IPS-11a (cell line): ENCODE data around the gene DNAJC11.
"Not testable (repeated sequence)": the region's sequence is repeated elsewhere in the genome, so short reads cannot be mapped to it uniquely, and the experiment has no call there.

Experiments used
- H3K4me3 ChIP-seq: one replicate; pipeline ENCODE4 v1.5.1; 2013; ENCODE audit warnings: low read depth, low read length, control low read depth

DNAJC11 gene

GRCh38 chr1:6601049-6601922, 100.3 kb downstream of the DNAJC11 start:
- H3K4me3 ChIP-seq = peak overlapping the region; percentile 91

GRCh38 chr1:6600410-6601048, 101.1 kb downstream of the DNAJC11 start:
- peak overlapping the region; percentile 91 for H3K4me3 ChIP-seq

DNA sequence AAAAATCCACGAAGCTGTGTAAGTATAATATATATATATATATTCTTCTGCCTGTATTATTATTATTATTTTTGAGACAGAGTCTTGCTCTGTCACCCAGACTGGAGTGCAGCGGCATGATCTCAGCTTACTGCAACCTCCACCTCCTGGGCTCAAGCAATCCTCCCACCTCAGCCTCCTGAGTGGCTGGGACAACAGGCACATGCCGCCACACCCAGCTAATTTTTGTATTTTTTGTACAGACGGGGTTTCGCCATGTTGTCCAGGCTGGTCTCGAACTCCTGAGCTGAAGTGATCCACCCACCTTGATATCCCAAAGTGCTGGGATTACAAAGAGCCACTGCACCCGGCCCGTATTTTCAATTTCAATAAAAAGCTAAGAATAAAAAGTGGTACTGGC, 101.6 kb downstream of the DNAJC11 start:
- H3K4me3 ChIP-seq = not testable (repeated sequence)

- H3K4me3 ChIP-seq = no peak overlapping the region
Measured at GRCh38 chr1:6599141-6599975, 102.3 kb downstream of the DNAJC11 start.

GRCh38 chr1:6597777-6598131, 103.9 kb downstream of the DNAJC11 start:
- no peak overlapping the region for H3K4me3 ChIP-seq

- H3K4me3 ChIP-seq = no peak overlapping the region
Measured at GRCh38 chr1:6596886-6597776, 104.5 kb downstream of the DNAJC11 start.

DNA sequence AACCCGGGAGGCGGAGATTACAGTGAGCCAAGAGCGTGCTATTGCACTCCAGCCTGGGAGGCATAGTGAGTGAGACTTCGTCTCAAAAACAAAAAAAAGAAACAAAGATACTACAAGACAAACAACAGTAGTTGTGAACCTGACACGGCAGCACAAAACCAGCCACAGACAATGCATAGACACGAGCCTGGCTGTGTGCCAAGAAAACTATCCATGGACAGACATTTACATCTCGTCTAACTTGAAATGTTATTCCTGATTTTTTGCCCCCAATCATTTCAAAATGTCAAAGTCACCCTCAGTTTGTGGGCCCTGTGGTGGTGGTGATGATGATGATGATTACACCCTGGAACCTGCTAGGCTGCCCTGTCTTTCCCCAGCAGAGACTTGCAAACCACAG, 105.3 kb downstream of the DNAJC11 start:
- no peak overlapping the region for H3K4me3 ChIP-seq

- no peak overlapping the region for H3K4me3 ChIP-seq
Measured at GRCh38 chr1:6594977-6595740, 106.5 kb downstream of the DNAJC11 start.

- H3K4me3 ChIP-seq = no peak overlapping the region
Measured at GRCh38 chr1:6593810-6594209, 107.8 kb downstream of the DNAJC11 start.

DNA sequence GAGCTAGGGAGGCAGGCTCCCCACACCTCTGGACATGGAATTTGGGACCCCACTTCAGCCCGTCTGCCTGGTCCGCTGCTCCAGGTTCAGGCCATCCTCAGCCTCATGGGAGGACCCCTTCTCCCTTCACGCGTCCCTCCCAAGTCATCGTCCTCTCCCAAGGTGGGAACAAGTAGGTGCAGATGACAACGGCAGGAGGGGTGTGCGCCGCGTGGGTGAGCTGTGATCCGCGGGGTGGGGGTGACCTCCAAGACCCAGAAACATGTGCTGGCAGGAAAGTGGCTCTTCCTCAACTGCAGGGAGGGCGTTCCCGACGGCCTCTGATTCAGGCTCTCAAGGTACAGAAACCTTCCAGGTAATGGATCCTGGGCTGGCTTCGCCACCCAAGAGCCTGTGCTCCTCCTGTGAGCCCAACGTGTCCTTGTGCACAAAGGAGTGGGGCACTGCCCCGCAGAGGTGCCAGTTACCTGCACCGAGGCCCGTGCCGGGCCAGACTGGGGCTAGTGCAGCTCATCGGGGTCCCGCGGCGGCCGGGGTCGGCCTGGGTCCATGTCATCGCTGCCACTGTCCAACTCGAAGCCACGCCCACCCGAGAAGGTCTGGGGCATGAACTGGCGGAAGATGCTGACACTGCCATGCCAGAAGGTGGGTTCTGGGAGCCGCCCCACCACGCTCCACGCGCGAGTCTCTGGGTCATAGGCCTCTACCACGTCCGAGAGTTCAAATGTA, 108.6 kb downstream of the DNAJC11 start:
- H3K4me3 ChIP-seq = no peak overlapping the region

DNA sequence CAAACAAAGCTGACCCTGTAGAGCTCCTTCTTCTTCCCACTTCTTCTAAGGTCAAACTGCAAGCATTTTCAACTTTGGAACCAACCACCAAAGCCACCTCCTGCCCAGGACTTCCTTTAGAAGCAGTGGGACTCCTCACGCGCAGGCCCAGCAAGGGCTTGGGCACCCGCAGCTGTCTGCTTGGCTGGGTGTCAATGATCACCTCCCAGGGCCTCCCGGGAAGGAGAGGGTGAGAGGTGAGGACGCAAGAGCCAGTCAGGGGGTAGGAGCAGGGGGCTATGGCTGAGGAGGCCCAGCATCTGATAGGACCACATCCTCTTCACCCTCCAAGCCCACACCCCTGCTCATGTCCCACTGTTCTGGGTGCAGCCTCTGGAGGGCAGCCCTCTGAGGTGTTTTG, 109.2 kb downstream of the DNAJC11 start:
- H3K4me3 ChIP-seq = no peak overlapping the region

GRCh38 chr1:6591644-6592043, 110.0 kb downstream of the DNAJC11 start:
- no peak overlapping the region for H3K4me3 ChIP-seq

DNA sequence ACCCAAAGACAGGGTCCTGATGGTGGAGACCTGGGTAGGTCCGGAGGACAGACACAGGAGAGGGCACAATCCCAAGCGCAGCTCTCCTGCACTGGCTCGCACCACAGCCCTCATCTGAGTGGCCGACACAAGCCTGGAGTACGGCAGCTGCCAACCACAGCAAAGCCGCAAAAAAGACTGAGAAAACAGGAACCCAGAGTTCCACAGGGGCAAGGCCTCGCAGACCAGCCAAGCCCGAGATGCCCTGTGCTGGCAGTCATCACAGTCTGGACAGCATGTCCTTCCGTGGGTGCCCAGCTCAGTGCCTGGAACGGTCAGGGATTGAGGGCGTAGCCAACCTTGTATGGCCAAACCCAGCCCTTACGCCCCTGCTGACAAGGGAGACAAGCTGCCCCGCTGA, 110.4 kb downstream of the DNAJC11 start:
- H3K4me3 ChIP-seq = no peak overlapping the region

GRCh38 chr1:6590046-6590445, 111.6 kb downstream of the DNAJC11 start:
- no peak overlapping the region for H3K4me3 ChIP-seq

GRCh38 chr1:6588893-6589520, 112.6 kb downstream of the DNAJC11 start:
- no peak overlapping the region for H3K4me3 ChIP-seq

DNA sequence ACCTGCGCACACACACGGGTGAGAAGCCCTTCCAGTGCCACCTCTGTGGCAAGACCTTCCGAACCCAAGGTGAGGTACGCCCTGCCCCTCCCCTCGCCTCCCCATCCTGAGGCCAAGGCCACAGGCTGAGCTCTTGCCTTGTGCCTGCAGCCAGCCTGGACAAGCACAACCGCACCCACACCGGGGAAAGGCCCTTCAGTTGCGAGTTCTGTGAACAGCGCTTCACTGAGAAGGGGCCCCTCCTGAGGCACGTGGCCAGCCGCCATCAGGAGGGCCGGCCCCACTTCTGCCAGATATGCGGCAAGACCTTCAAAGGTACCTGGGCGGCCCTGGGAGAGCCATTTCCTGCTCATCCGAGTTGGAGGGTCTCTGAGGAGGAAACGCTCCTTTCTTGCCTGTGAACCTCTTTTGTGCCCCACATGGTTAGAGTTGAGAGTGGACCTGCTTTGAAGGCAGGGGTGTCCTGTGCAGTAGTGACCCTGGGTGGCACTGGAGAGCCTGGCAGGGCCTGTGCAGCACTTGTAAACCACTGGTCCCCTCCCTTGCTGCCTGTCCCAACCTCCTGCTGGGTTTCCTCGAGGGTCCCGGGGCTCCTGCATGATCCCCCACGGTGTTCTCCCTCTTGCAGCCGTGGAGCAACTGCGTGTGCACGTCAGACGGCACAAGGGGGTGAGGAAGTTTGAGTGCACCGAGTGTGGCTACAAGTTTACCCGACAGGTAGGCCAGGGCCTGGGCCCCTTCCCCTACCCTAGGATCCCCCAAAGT, 113.3 kb downstream of the DNAJC11 start:
- H3K4me3 ChIP-seq = no peak overlapping the region

- H3K4me3 ChIP-seq = no peak overlapping the region
Measured at GRCh38 chr1:6587261-6588005, 114.2 kb downstream of the DNAJC11 start.
